SK-N-MC (cell line): ENCODE results near the gene RAG1.

Source experiments
- DNase-seq: peaks from one replicate; pipeline ENCODE4 v3.0.0-alpha.2; 2011; ENCODE audit warnings: low read depth, low spot score
- H3K27ac ChIP-seq: fragments of 200-600 bp; sonication (generic); 2 replicates; pipeline ENCODE4 v1.5.1; 2016; ENCODE audit warnings: mixed run types
- H3K36me3 ChIP-seq: fragments of 200-600 bp; sonication (generic); 2 replicates; pipeline ENCODE4 v1.6.1; 2017; ENCODE audit warnings: antibody characterized with exemption, low read length, mixed read lengths; ENCODE audit not compliant: insufficient read depth
- H3K4me3 ChIP-seq: fragments of 200-600 bp; sonication (generic); 2 replicates; pipeline ENCODE4 v1.5.1; 2016
- H3K9ac ChIP-seq: fragments of 200-600 bp; sonication (generic); 2 replicates; pipeline ENCODE4 v1.8.0; 2017; ENCODE audit warnings: mixed run types, mixed read lengths; ENCODE audit not compliant: insufficient read length
- H3K9me3 ChIP-seq: fragments of 200-600 bp; sonication (generic); 2 replicates; pipeline ENCODE4 v1.6.1; 2017; ENCODE audit warnings: low read depth, mild to moderate bottlenecking, antibody characterized with exemption, low read length, moderate library complexity, mixed read lengths
- EZH2 ChIP-seq: fragments of 200-600 bp; sonication (generic); IDR thresholded peaks from one replicate; pipeline ENCODE4 v1.6.1; 2017; ENCODE audit warnings: antibody characterized with exemption
- FOXP2 ChIP-seq: optimal IDR thresholded peaks from 2 replicates; pipeline ENCODE3; 2011; ENCODE audit warnings: mild to moderate bottlenecking, moderate library complexity; ENCODE audit not compliant: insufficient read depth; ENCODE audit errors: extremely low read length, control extremely low read depth
- POLR2AphosphoS5 ChIP-seq: IDR thresholded peaks from 2 replicates; pipeline ENCODE4 v1.6.1; 2012; ENCODE audit warnings: mild to moderate bottlenecking, low read depth, low read length, borderline replicate concordance

The RAG1 gene

GRCh38 chr11:36558571-36559413 is 9.0 kb upstream of the RAG1 start:
- no peak for TF ChIP-seq FOXP2
- TF ChIP-seq POLR2AphosphoS5: no peak
- TF ChIP-seq EZH2: no peak
- Histone ChIP-seq H3K36me3 (no peaks in the 10 kb centered on the region), H3K9ac (no peak overlapping the region), H3K4me3 (no peak overlapping the region), H3K27ac (no peak overlapping the region), H3K9me3 (no peaks in the 10 kb centered on the region)
- no peak for DNase-seq

GRCh38 chr11:36564376-36565030 is 3.3 kb upstream of the RAG1 start:
- Histone ChIP-seq H3K36me3 (no peaks in the 10 kb centered on the region), H3K9me3 (no peaks in the 10 kb centered on the region), H3K9ac (no peak overlapping the region), H3K27ac (no peak overlapping the region), H3K4me3 (peak overlapping the region; percentile 23; the same call in 1 of the 2 replicates)
- TF ChIP-seq FOXP2: no peak
- no peak for TF ChIP-seq POLR2AphosphoS5
- TF ChIP-seq EZH2: no peak
- DNase-seq: peak; percentile 57

GRCh38 chr11:36565031-36565610 is 2.7 kb upstream of the RAG1 start:
- no peak for DNase-seq
- H3K4me3 ChIP-seq: no peak overlapping the region; the same call in 1 of the 2 replicates
- TF ChIP-seq EZH2 (no peak), FOXP2 (no peak), POLR2AphosphoS5 (no peak)
- no peak overlapping the region for H3K9ac ChIP-seq
- no peaks in the 10 kb centered on the region for H3K9me3 ChIP-seq
- no peak overlapping the region for H3K27ac ChIP-seq
- H3K36me3 ChIP-seq: no peaks in the 10 kb centered on the region

GRCh38 chr11:36566407-36567053 is 1.3 kb upstream of the RAG1 start:
- no peak overlapping the region for H3K27ac ChIP-seq
- DNase-seq: no peak
- H3K9me3 ChIP-seq: no peaks in the 10 kb centered on the region
- no peak overlapping the region for H3K9ac ChIP-seq
- TF ChIP-seq FOXP2: no peak
- TF ChIP-seq POLR2AphosphoS5: no peak
- TF ChIP-seq EZH2: no peak
- H3K36me3 ChIP-seq: no peaks in the 10 kb centered on the region
- no peak overlapping the region for H3K4me3 ChIP-seq

GRCh38 chr11:36569095-36569494 is 1.3 kb downstream of the RAG1 start:
- no peak overlapping the region for H3K27ac ChIP-seq
- no peak overlapping the region for H3K4me3 ChIP-seq
- no peak overlapping the region for H3K9ac ChIP-seq

GRCh38 chr11:36574486-36574885 is 6.7 kb downstream of the RAG1 start:
- H3K9me3 ChIP-seq: no peaks in the 10 kb centered on the region
- TF ChIP-seq EZH2 (no peak), POLR2AphosphoS5 (no peak), FOXP2 (no peak)
- no peaks in the 10 kb centered on the region for H3K36me3 ChIP-seq
- no peak for DNase-seq
- no peak overlapping the region for H3K4me3 ChIP-seq
- H3K27ac ChIP-seq: no peak overlapping the region
- no peak overlapping the region for H3K9ac ChIP-seq

More at GRCh38 chr11:36569095-36569494, 1.3 kb downstream of the RAG1 start:
- no peaks in the 10 kb centered on the region for H3K9me3 ChIP-seq
- H3K36me3 ChIP-seq: no peaks in the 10 kb centered on the region
- no peak for DNase-seq
- TF ChIP-seq POLR2AphosphoS5: no peak
- no peak for TF ChIP-seq FOXP2

- no peak for DNase-seq
- Histone ChIP-seq H3K4me3 (no peak overlapping the region), H3K36me3 (no peaks in the 10 kb centered on the region), H3K9ac (no peak overlapping the region), H3K27ac (no peak overlapping the region), H3K9me3 (no peaks in the 10 kb centered on the region)
- TF ChIP-seq POLR2AphosphoS5 (no peak), EZH2 (no peak), FOXP2 (no peak)
Measured at GRCh38 chr11:36577373-36577772, 9.6 kb downstream of the RAG1 start.

GRCh38 chr11:36577859-36578258 is 10.1 kb downstream of the RAG1 start:
- Histone ChIP-seq H3K9me3 (no peaks in the 10 kb centered on the region), H3K36me3 (no peaks in the 10 kb centered on the region)
- DNase-seq: no peak

GRCh38 chr11:36578458-36578857 is 10.7 kb downstream of the RAG1 start:
- no peak for DNase-seq
- H3K27ac ChIP-seq: no peak overlapping the region
- H3K4me3 ChIP-seq: no peak overlapping the region
- no peak overlapping the region for H3K9ac ChIP-seq
- no peak for TF ChIP-seq FOXP2
- no peaks in the 10 kb centered on the region for H3K36me3 ChIP-seq
- H3K9me3 ChIP-seq: no peaks in the 10 kb centered on the region

More at GRCh38 chr11:36577859-36578258, 10.1 kb downstream of the RAG1 start:
- Histone ChIP-seq H3K4me3 (no peak overlapping the region), H3K27ac (no peak overlapping the region), H3K9ac (no peak overlapping the region)
- TF ChIP-seq EZH2: no peak
- TF ChIP-seq POLR2AphosphoS5: no peak
- TF ChIP-seq FOXP2: no peak
